Hepatocyte (in vitro differentiated cells): ENCODE measurements around the gene COG6. TPM values are rescaled to one million over a fixed set of nuclear protein-coding genes. Genes with fewer than 3 reads are reported as not detected.

Experiments
- DNase-seq: peaks from one replicate; pipeline ENCODE4 v3.0.0-alpha.2; 2016; ENCODE audit warnings: low spot score
- H2AFZ ChIP-seq: fragments of 200-600 bp; sonication (generic); 2 replicates; pipeline ENCODE4 v1.6.0; 2016; ENCODE audit warnings: antibody characterized with exemption, mild to moderate bottlenecking
- H3K27ac ChIP-seq: fragments of 200-600 bp; sonication (generic); 2 replicates; pipeline ENCODE4 v1.5.1; 2016; ENCODE audit warnings: mild to moderate bottlenecking
- H3K27me3 ChIP-seq: fragments of 200-600 bp; sonication (generic); 2 replicates; pipeline ENCODE4 v1.6.1; 2016
- H3K36me3 ChIP-seq: fragments of 200-600 bp; sonication (generic); replicated peaks from 2 replicates; pipeline ENCODE4 v1.5.1; 2016; ENCODE audit warnings: low read depth; ENCODE audit not compliant: insufficient read depth
- H3K4me1 ChIP-seq: fragments of 200-600 bp; sonication (generic); 2 replicates; pipeline ENCODE4 v1.5.1; 2016; ENCODE audit warnings: mild to moderate bottlenecking, moderate library complexity; ENCODE audit not compliant: insufficient read depth
- H3K4me2 ChIP-seq: fragments of 200-600 bp; sonication (generic); 2 replicates; pipeline ENCODE4 v1.6.0; 2016
- H3K4me3 ChIP-seq: fragments of 200-600 bp; sonication (generic); 2 replicates; pipeline ENCODE4 v1.5.1; 2016; ENCODE audit warnings: mild to moderate bottlenecking
- H3K79me2 ChIP-seq: fragments of 200-600 bp; sonication (generic); 2 replicates; pipeline ENCODE4 v1.6.0; 2017; ENCODE audit warnings: mild to moderate bottlenecking
- H3K9me2 ChIP-seq: fragments of 200-600 bp; sonication (generic); replicated peaks from 2 replicates; pipeline ENCODE4 v1.6.0; 2017; ENCODE audit warnings: mild to moderate bottlenecking; ENCODE audit not compliant: insufficient read depth
- H3K9me3 ChIP-seq: fragments of 200-600 bp; sonication (generic); 2 replicates; pipeline ENCODE4 v1.5.1; 2016; ENCODE audit warnings: low read depth, mild to moderate bottlenecking
- H4K20me1 ChIP-seq: fragments of 200-600 bp; sonication (generic); 2 replicates; pipeline ENCODE4 v1.6.0; 2016; ENCODE audit warnings: mild to moderate bottlenecking; ENCODE audit not compliant: insufficient read depth, poor library complexity, severe bottlenecking
- CTCF ChIP-seq: fragments of 200-600 bp; sonication (generic); IDR thresholded peaks from 2 replicates; pipeline ENCODE4 v1.5.1; 2016; ENCODE audit warnings: antibody characterized with exemption, mild to moderate bottlenecking; ENCODE audit not compliant: poor library complexity
- EZH2 ChIP-seq: fragments of 200-600 bp; sonication (generic); IDR thresholded peaks from 2 replicates; pipeline ENCODE4 v1.6.1; 2016; ENCODE audit warnings: antibody characterized with exemption, mild to moderate bottlenecking, borderline replicate concordance
- EZH2phosphoT487 ChIP-seq: fragments of 200-600 bp; sonication (generic); IDR thresholded peaks from one replicate; pipeline ENCODE4 v1.6.1; 2018; ENCODE audit warnings: antibody characterized with exemption, mild to moderate bottlenecking, low read depth, moderate library complexity; ENCODE audit not compliant: unreplicated experiment, severe bottlenecking
- WGBS: methylation state at CpG from one replicate; pipeline ENCODE4 v1.1.6; 2016; ENCODE audit warnings: low lambda C conversion rate; ENCODE audit errors: missing lambda C conversion rate; 5-methylcytosine and 5-hydroxymethylcytosine counted together
- polyA plus RNA-seq: library from polyadenylated mRNA; unstranded; fragments of >200 nt; fragmentation: Nextera tagmentation; extraction: Ambion mirVana; gene quantifications from 2 replicates; pipeline ENCODE4 v1.2.1, GENCODE V29; 2016
- total RNA-seq: library from RNA; depleted of rRNA; stranded (reverse); fragments of >200 nt; gene quantifications from 2 replicates; pipeline ENCODE4 v1.2.3, GENCODE V29; 2014

The COG6 gene
- total and polyA plus RNA-seq, 2 experiments from 2014 or later = 25.3 to 37.3 TPM

GRCh38 chr13:39780711-39781110 is 125.2 kb downstream of the COG6 start:
- H2AFZ ChIP-seq = no peak overlapping the region

GRCh38 chr13:39781381-39781780 is 125.9 kb downstream of the COG6 start:
- no peaks in the 10 kb centered on the region for H3K79me2 ChIP-seq
- H3K4me2 ChIP-seq = no peak overlapping the region
- no peaks in the 10 kb centered on the region for H3K27me3 ChIP-seq
- H3K36me3 ChIP-seq = no peaks in the 10 kb centered on the region
- no peak overlapping the region for H3K4me3 ChIP-seq
- no peaks in the 10 kb centered on the region for H3K9me2 ChIP-seq
- 89% methylated on average over 2 of the region's 2 CpGs for WGBS
- no peak for DNase-seq
- TF ChIP-seq EZH2phosphoT487 (no peak), EZH2 (no peak), CTCF (no peak)
- no peaks in the 10 kb centered on the region for H3K9me3 ChIP-seq
- H3K4me1 ChIP-seq = no peaks in the 10 kb centered on the region
- H3K27ac ChIP-seq = no peak overlapping the region
- no peaks in the 10 kb centered on the region for H4K20me1 ChIP-seq
- H2AFZ ChIP-seq = no peak overlapping the region

More at GRCh38 chr13:39780711-39781110, 125.2 kb downstream of the COG6 start:
- Histone ChIP-seq H3K4me2 (no peak overlapping the region), H3K36me3 (no peaks in the 10 kb centered on the region), H3K9me2 (no peaks in the 10 kb centered on the region), H3K4me3 (no peak overlapping the region), H3K27ac (no peak overlapping the region), H4K20me1 (no peaks in the 10 kb centered on the region), H3K4me1 (no peaks in the 10 kb centered on the region), H3K9me3 (no peaks in the 10 kb centered on the region), H3K79me2 (no peaks in the 10 kb centered on the region), H3K27me3 (no peaks in the 10 kb centered on the region)
- 81% methylated on average over 6 of the region's 6 CpGs for WGBS
- TF ChIP-seq EZH2 (no peak), CTCF (no peak)
- no peak for DNase-seq

- no peak overlapping the region for H3K27ac ChIP-seq
- H3K4me2 ChIP-seq = no peak overlapping the region
- H2AFZ ChIP-seq = no peak overlapping the region
- no peaks in the 10 kb centered on the region for H4K20me1 ChIP-seq
- no peak overlapping the region for H3K4me3 ChIP-seq
- no peaks in the 10 kb centered on the region for H3K9me3 ChIP-seq
- H3K79me2 ChIP-seq = no peaks in the 10 kb centered on the region
- TF ChIP-seq CTCF = peak; percentile 32
- TF ChIP-seq EZH2 = no peak
- DNase-seq = no peak
- no peaks in the 10 kb centered on the region for H3K9me2 ChIP-seq
- H3K36me3 ChIP-seq = no peaks in the 10 kb centered on the region
- 94% methylated on average over 1 of the region's 1 CpG for WGBS
- H3K4me1 ChIP-seq = no peaks in the 10 kb centered on the region
- no peaks in the 10 kb centered on the region for H3K27me3 ChIP-seq
Observed at GRCh38 chr13:39783051-39783450, 127.6 kb downstream of the COG6 start.

GRCh38 chr13:39784347-39784746 is 128.9 kb downstream of the COG6 start:
- Histone ChIP-seq H2AFZ (no peak overlapping the region), H3K27me3 (no peaks in the 10 kb centered on the region), H3K36me3 (no peaks in the 10 kb centered on the region), H3K4me1 (no peaks in the 10 kb centered on the region), H3K9me3 (no peaks in the 10 kb centered on the region), H3K4me2 (no peak overlapping the region), H4K20me1 (no peaks in the 10 kb centered on the region), H3K9me2 (no peaks in the 10 kb centered on the region), H3K79me2 (no peaks in the 10 kb centered on the region), H3K27ac (no peak overlapping the region), H3K4me3 (no peak overlapping the region)
- 92% methylated on average over 1 of the region's 1 CpG for WGBS
- DNase-seq = no peak
- no peak for TF ChIP-seq EZH2phosphoT487
- no peak for TF ChIP-seq EZH2
- TF ChIP-seq CTCF = no peak
